Astrocyte (in vitro differentiated cells and primary cell): ENCODE measurements around the gene B4GALT4. TPM values are rescaled to one million over a fixed set of nuclear protein-coding genes. Genes with fewer than 3 reads are reported as not detected.
A peak's percentile ranks its signal among the peaks of the same experiment; 100 is the strongest.
"Not testable (repeated sequence)": the region's sequence is repeated elsewhere in the genome, so short reads cannot be mapped to it uniquely, and the experiment has no call there.

Source experiments
- DNase-seq: peaks from one replicate; pipeline ENCODE4 v3.0.0-alpha.2; 2010; ENCODE audit warnings: low read depth
- FAIRE-seq: peaks from 2 replicates; lab custom pipeline; 2011; peaks lifted over from hg19 to GRCh38; lab: Jason Lieb, UNC
- H2AFZ ChIP-seq: 2 replicates; pipeline ENCODE4 v1.6.0; 2012; ENCODE audit warnings: low read depth, low read length, inconsistent platforms
- H3K27ac ChIP-seq: 2 replicates; pipeline ENCODE4 v1.5.1; 2011; ENCODE audit warnings: low read depth, low read length, inconsistent platforms
- H3K27me3 ChIP-seq: 2 replicates; pipeline ENCODE4 v1.6.0; 2011; ENCODE audit warnings: low read length, inconsistent platforms; ENCODE audit not compliant: insufficient read depth
- H3K36me3 ChIP-seq: 2 replicates; pipeline ENCODE4 v1.5.1; 2011; ENCODE audit warnings: low read length, inconsistent platforms; ENCODE audit not compliant: insufficient read depth
- H3K4me1 ChIP-seq: 2 replicates; pipeline ENCODE4 v1.5.1; 2011; ENCODE audit warnings: low read length, inconsistent platforms; ENCODE audit not compliant: insufficient read depth
- H3K4me2 ChIP-seq: 2 replicates; pipeline ENCODE4 v1.6.0; 2012; ENCODE audit warnings: low read length, inconsistent platforms
- H3K4me3 ChIP-seq: 2 replicates; pipeline ENCODE4 v1.5.1; 2011; ENCODE audit warnings: low read depth, mild to moderate bottlenecking, low read length, inconsistent platforms; ENCODE audit not compliant: insufficient read depth
- H3K79me2 ChIP-seq: 2 replicates; pipeline ENCODE4 v1.6.0; 2012; ENCODE audit warnings: mild to moderate bottlenecking, low read length, inconsistent platforms; ENCODE audit not compliant: insufficient read depth
- H3K9ac ChIP-seq: 2 replicates; pipeline ENCODE4 v1.6.0; 2012; ENCODE audit warnings: mild to moderate bottlenecking, low read length, inconsistent platforms
- H3K9me3 ChIP-seq: 2 replicates; pipeline ENCODE4 v1.5.1; 2012; ENCODE audit warnings: low read depth, mild to moderate bottlenecking, low read length, inconsistent platforms; ENCODE audit not compliant: insufficient read depth
- H4K20me1 ChIP-seq: 2 replicates; pipeline ENCODE4 v1.6.0; 2012; ENCODE audit warnings: low read length, inconsistent platforms; ENCODE audit not compliant: insufficient read depth
- H3K27ac Mint-ChIP-seq: one replicate; pipeline ENCODE4 v1.8.0; 2021; ENCODE audit warnings: mild to moderate bottlenecking, mixed read lengths; ENCODE audit not compliant: unreplicated experiment
- H3K27me3 Mint-ChIP-seq: one replicate; pipeline ENCODE4 v1.8.0; 2021; ENCODE audit warnings: low read depth, mixed read lengths; ENCODE audit not compliant: unreplicated experiment
- H3K36me3 Mint-ChIP-seq: one replicate; pipeline ENCODE4 v1.8.0; 2021; ENCODE audit warnings: low read depth, mixed read lengths; ENCODE audit not compliant: unreplicated experiment
- H3K4me1 Mint-ChIP-seq: one replicate; pipeline ENCODE4 v1.8.0; 2021; ENCODE audit warnings: low read depth, mixed read lengths; ENCODE audit not compliant: unreplicated experiment
- H3K4me3 Mint-ChIP-seq: one replicate; pipeline ENCODE4 v1.8.0; 2021; ENCODE audit warnings: mild to moderate bottlenecking, moderate library complexity, mixed read lengths; ENCODE audit not compliant: unreplicated experiment
- H3K9me3 Mint-ChIP-seq: one replicate; pipeline ENCODE4 v1.8.0; 2021; ENCODE audit warnings: mild to moderate bottlenecking, mixed read lengths; ENCODE audit not compliant: unreplicated experiment
- EZH2 ChIP-seq: IDR thresholded peaks from 2 replicates; pipeline ENCODE4 v1.6.1; 2012; ENCODE audit warnings: mild to moderate bottlenecking, low read length, inconsistent platforms; ENCODE audit not compliant: insufficient read depth
- total RNA-seq: library from RNA; stranded (reverse); gene quantifications from 2 replicates; pipeline ENCODE4 v1.2.1, GENCODE V29; 2021
- TF ChIP-seq, protein P1 (sequence below): IDR thresholded peaks from 2 replicates; pipeline ENCODE4 v1.5.1; 2011; ENCODE audit warnings: low read depth, mild to moderate bottlenecking, inconsistent platforms, low read length, moderate library complexity; ENCODE audit not compliant: insufficient read depth

The B4GALT4 gene
- total RNA-seq, 1 donor from 2014 or later = 36.7 TPM

DNA sequence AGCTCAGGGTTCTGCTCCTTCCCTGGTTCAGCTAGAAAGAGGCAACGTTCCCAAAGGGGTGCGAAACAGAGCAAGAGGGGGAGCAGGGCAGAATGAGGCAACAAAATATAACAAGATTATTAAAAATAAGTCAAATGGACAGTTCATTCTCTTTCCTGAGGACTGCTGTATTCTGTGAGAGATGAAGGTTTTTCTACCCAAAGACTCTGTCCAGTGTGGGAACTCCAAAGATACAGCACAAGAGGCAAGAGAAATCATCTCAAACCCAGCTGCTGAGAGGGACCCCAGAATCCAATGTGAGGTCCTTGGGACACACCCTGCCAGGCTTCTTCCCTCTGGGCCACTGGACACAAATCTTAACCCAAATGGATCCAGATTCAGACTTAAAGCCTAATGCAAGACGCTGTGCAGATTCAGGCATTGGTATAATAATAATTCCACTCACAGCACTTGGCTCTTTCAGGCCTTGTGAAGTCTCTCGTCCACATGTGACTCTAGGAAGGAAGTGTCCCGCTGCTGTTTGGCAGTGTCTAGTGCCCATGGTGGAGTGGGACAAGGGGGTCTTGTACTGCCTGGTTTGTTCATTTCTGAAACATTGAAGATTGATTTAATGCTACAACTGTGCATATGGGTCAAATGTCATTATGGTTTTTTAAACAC lies 39.0 kb upstream of the B4GALT4 start:
- Histone ChIP-seq H3K9ac (no peak overlapping the region), H3K4me2 (no peak overlapping the region), H3K79me2 (no peaks in the 10 kb centered on the region), H3K36me3 (no peaks in the 10 kb centered on the region), H4K20me1 (no peaks in the 10 kb centered on the region), H2AFZ (peak overlapping the region; percentile 50), H3K4me1 (no peaks in the 10 kb centered on the region), H3K27ac (no peak overlapping the region), H3K27me3 (no peaks in the 10 kb centered on the region), H3K4me3 (no peak overlapping the region), H3K9me3 (peaks cover 9% of the 10 kb centered on the region)
- Mint-ChIP-seq H3K4me3 (no peak overlapping the region), H3K36me3 (peaks cover 5% of the 10 kb centered on the region), H3K4me1 (peaks cover 8% of the 10 kb centered on the region), H3K27me3 (no peaks in the 10 kb centered on the region), H3K9me3 (peaks cover 10% of the 10 kb centered on the region), H3K27ac (no peak overlapping the region)
- TF ChIP-seq, protein P1, sequence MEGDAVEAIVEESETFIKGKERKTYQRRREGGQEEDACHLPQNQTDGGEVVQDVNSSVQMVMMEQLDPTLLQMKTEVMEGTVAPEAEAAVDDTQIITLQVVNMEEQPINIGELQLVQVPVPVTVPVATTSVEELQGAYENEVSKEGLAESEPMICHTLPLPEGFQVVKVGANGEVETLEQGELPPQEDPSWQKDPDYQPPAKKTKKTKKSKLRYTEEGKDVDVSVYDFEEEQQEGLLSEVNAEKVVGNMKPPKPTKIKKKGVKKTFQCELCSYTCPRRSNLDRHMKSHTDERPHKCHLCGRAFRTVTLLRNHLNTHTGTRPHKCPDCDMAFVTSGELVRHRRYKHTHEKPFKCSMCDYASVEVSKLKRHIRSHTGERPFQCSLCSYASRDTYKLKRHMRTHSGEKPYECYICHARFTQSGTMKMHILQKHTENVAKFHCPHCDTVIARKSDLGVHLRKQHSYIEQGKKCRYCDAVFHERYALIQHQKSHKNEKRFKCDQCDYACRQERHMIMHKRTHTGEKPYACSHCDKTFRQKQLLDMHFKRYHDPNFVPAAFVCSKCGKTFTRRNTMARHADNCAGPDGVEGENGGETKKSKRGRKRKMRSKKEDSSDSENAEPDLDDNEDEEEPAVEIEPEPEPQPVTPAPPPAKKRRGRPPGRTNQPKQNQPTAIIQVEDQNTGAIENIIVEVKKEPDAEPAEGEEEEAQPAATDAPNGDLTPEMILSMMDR = no peak
- no peak for DNase-seq
- FAIRE-seq = no peak

DNA sequence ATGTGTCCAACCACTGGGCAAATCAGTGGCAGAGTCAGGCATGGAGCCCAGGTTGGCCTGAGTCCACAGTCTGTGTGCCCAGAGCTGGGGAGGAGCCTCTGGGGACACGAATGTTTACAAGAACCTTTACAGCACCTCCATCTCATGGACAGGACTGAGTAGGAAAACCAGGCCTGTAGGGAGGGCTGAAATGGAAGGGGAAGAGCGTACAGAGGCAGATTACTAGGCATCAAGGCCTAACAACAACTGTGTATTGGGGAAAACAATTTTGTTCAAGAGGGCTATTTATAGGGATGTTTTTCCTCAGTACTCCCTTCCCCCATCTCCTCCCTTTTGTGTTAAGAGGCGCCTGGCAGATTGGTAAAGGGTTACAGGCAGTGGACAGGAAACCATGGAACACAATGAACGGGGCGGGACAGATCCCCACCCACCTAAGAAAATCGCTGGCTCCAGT lies 38.5 kb upstream of the B4GALT4 start:
- Histone ChIP-seq H3K79me2 (no peaks in the 10 kb centered on the region), H4K20me1 (no peaks in the 10 kb centered on the region), H3K27ac (no peak overlapping the region), H3K4me2 (no peak overlapping the region), H3K4me1 (no peaks in the 10 kb centered on the region), H3K27me3 (no peaks in the 10 kb centered on the region), H2AFZ (peak overlapping the region; percentile 50), H3K9me3 (peaks cover 9% of the 10 kb centered on the region), H3K4me3 (no peak overlapping the region), H3K9ac (no peak overlapping the region), H3K36me3 (no peaks in the 10 kb centered on the region)
- H3K4me1 Mint-ChIP-seq = peaks cover 8% of the 10 kb centered on the region
- no peak overlapping the region for H3K4me3 Mint-ChIP-seq
- peaks cover 10% of the 10 kb centered on the region for H3K9me3 Mint-ChIP-seq
- H3K27me3 Mint-ChIP-seq = no peaks in the 10 kb centered on the region
- FAIRE-seq (no peak), DNase-seq (no peak)
- H3K36me3 Mint-ChIP-seq = peaks cover 5% of the 10 kb centered on the region
- H3K27ac Mint-ChIP-seq = no peak overlapping the region
- TF ChIP-seq, protein P1 = no peak
- no peak for TF ChIP-seq EZH2

DNA sequence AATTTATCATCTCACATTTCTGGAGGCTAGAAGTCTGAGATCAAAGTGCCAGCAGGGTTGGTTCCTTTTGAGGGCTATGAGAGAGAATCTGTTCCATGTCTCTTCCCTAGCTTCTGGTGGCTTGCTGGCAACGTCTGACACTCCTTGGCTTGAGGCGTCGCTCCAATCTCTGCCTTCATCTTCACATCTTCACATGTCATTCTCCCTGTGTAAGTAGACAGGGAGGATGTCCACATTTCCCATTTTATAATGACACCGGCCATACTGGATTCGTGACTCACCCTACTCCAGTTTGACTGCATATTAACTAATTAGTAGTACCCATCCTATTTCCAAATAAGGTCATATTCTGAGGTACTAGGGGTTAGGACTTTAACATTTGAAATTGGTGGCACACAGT lies 36.0 kb upstream of the B4GALT4 start:
- no peak overlapping the region for H3K4me2 ChIP-seq
- no peak overlapping the region for H3K4me3 ChIP-seq
- no peak overlapping the region for H3K27ac ChIP-seq
- no peaks in the 10 kb centered on the region for H3K36me3 Mint-ChIP-seq
- H3K36me3 ChIP-seq = no peaks in the 10 kb centered on the region
- peaks cover 8% of the 10 kb centered on the region for H3K4me1 Mint-ChIP-seq
- H3K9ac ChIP-seq = no peak overlapping the region
- DNase-seq = no peak
- no peak for TF ChIP-seq EZH2
- TF ChIP-seq, protein P1 = no peak
- H4K20me1 ChIP-seq = no peaks in the 10 kb centered on the region
- peaks cover 2% of the 10 kb centered on the region for H3K9me3 Mint-ChIP-seq
- H2AFZ ChIP-seq = peak overlapping the region; percentile 29
- no peaks in the 10 kb centered on the region for H3K79me2 ChIP-seq
- H3K27me3 ChIP-seq = no peaks in the 10 kb centered on the region
- no peak for FAIRE-seq
- H3K4me3 Mint-ChIP-seq = no peak overlapping the region
- no peak overlapping the region for H3K27ac Mint-ChIP-seq
- no peaks in the 10 kb centered on the region for H3K4me1 ChIP-seq
- no peaks in the 10 kb centered on the region for H3K27me3 Mint-ChIP-seq
- H3K9me3 ChIP-seq = no peaks in the 10 kb centered on the region

DNA sequence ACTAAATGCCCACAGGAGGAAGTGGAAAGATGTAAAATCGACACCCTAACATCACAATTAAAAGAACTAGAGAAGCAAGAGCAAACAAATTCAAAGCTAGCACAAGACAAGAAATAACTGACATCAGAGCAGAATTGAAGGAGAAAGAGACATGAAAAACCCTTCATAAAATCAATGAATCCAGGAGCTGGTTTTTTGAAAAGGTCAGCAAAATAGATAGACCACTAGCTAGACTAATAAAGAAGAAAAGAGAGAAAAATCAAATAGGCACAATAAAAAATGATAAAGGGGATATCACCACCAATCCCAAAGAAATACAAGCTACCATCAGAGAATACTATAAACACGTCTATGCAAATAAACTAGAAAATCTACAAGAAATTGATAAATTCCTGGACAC lies 29.5 kb upstream of the B4GALT4 start:
- not testable (repeated sequence) for DNase-seq, H3K27ac ChIP-seq, H3K36me3 ChIP-seq, H3K27ac Mint-ChIP-seq, H2AFZ ChIP-seq, H3K4me3 ChIP-seq, H3K9me3 Mint-ChIP-seq, H3K4me2 ChIP-seq, FAIRE-seq, H3K27me3 ChIP-seq, H4K20me1 ChIP-seq, H3K36me3 Mint-ChIP-seq, H3K79me2 ChIP-seq, H3K9ac ChIP-seq, H3K27me3 Mint-ChIP-seq, H3K4me1 ChIP-seq, H3K4me1 Mint-ChIP-seq, H3K4me3 Mint-ChIP-seq, H3K9me3 ChIP-seq
